Measurements from ENCODE around the gene NUP98.
A peak's percentile ranks its signal among the peaks of the same experiment; 100 is the strongest.
"Not testable (repeated sequence)": the region's sequence is repeated elsewhere in the genome, so short reads cannot be mapped to it uniquely, and the experiment has no call there.

The NUP98 gene

DNA sequence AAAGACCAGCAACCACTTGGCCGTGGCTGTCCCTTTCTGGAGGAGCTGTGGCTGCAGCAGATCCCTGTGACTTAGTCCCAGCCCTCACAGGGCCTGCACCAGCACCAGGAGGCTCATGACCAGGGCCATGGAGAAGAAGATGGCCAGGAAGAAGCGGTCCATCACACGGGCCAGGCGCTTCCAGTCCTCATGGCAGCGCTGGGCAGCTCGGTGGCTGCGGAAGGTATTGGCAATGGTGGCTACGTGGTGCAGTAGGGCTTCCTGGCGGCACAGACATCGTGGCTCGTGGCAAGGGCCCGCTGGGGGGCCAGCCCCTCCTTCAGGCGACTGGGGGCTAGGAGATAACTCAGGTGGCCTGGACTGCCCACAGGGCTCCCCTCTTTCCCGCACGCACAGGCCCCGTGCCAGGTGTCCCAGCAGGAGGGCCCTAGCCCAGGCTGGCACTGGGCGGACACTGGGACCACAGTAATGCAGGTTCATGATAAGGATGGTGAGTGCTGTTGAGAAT is 131.3 kb downstream of the NUP98 start:
- DNase-seq = no peak

DNA sequence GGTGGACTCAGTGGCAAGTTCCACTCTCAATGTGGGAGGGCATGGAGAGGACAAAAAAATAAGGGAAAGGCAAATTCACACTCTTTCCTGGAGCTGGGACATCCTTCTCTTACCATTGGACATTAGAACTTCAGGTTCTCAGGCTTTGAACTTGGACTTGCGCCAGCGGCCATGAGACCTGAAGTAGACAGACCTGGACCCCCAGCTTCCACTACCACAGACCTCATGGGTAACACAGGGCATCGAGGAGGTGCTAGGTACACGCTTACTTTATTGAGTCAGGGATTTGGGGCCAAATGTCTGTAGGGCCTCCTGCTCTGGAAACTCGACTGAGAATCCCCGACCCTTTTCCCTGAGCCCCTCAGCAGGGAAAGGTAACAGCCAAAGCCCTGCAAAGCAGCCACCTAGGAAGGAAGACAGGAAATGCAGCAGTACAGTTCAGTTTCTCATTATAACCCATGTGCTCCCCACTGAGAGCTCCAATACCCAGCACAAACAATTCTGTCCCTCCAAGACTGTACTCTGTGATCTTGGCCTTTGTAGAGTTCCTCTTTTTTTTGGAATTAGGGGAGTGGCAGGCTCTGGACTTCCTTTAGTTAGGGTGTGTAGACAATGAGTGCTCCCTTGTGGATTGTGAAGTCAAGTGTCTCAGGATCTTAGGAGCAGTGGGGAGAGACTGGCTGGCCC is 131.9 kb downstream of the NUP98 start:
- DNase-seq = no peak

- DNase-seq = no peak
Measured at GRCh38 chr11:3664032-3664630, 133.2 kb downstream of the NUP98 start.

GRCh38 chr11:3662856-3663255 is 134.5 kb downstream of the NUP98 start:
- DNase-seq = no peak

GRCh38 chr11:3660960-3661359 is 136.4 kb downstream of the NUP98 start:
- DNase-seq = no peak

GRCh38 chr11:3659595-3660515 is 137.5 kb downstream of the NUP98 start:
- no peak for DNase-seq

GRCh38 chr11:3658252-3658651 is 139.1 kb downstream of the NUP98 start:
- DNase-seq = no peak

DNA sequence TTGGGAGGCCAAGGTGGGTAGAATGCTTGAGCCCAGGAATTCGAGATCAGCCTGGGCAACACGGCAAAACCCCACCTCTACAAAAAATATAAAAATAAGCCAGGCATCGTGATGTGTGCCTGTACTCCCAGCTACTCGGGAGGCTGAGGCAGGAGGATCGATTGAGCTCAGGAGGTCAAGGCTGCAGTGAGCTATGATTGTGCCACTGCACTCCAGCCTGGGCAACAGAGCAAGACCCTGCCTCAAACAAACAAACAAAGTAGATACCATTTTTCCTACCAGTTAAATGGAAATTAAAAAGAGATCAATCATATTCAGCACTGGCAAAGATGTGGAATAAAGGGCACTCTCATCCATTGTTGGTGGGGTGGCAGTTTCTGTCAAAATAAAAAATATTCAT is 140.0 kb downstream of the NUP98 start:
- DNase-seq = not testable (repeated sequence)

DNA sequence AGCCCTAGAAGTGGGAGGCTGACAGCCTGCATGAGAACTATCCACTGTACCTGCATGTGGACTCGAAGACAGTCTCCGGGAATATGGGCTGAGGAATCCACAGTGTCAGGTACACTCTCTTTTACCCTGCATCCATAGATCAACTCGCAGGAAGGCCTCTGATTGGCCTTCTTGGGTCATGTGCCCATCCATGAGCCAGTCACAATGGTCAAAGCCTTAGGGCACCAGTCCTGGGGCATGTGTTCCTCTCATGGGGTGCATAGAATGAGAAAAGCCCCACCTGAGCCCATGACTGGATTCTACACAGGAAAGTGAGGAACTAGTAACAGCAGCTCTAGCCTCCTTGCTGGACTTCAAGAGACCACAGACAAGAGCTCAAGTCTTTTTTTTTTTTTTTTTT is 141.8 kb downstream of the NUP98 start:
- no peak for DNase-seq

GRCh38 chr11:3652514-3652913 is 144.8 kb downstream of the NUP98 start:
- not testable (repeated sequence) for DNase-seq

DNA sequence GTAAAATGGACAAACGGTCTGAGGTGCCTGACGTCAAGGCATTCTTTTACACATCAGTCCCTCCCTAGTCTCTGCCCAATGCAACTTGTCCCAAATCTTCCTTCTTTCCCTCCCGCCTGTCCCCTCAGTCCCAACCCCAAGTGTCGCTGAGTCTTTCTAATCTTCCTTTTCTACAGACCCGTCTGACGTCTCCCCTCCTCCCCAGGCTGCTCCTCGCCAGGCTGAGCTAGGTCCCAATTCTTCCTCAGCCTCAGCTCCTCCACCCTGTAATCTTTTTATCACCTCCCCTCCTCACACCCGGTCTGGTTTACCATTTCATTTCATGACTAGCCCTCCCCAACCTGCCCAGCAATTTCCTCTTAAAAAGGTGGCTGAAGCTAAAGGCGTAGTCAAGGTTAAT is 148.0 kb downstream of the NUP98 start:
- not testable (repeated sequence) for DNase-seq

GRCh38 chr11:3648843-3649242 is 148.5 kb downstream of the NUP98 start:
- not testable (repeated sequence) for DNase-seq

- DNase-seq = no peak
Measured at GRCh38 chr11:3645552-3645951, 151.8 kb downstream of the NUP98 start.

DNA sequence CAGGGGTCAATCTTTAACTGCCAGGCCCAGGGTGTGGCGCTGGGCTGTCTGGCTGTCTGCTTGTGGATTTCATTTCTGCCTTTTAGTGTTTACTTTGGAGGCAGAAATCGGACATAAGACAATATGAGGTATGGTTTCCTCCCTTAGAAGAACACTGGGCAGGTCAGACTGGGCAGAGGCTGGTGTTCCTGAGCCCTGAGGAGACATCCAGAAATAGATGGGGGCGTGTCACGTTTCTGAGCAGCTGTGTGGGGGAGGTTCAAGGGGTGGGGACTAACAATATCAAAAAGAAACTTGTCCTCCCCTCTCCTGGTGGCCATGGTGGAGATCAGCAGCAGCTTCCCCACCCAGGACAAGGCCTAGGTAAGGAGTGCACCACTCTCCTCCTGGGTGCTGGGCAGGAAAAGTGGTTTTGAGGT is 152.5 kb downstream of the NUP98 start, which contains the start of gene ART1:
Gene ART1 (plus strand): TSS at position 312 of the 419 bp plus-strand sequence. CDS start 14,086 bp downstream, outside the sequence.
- no peak for DNase-seq

DNA sequence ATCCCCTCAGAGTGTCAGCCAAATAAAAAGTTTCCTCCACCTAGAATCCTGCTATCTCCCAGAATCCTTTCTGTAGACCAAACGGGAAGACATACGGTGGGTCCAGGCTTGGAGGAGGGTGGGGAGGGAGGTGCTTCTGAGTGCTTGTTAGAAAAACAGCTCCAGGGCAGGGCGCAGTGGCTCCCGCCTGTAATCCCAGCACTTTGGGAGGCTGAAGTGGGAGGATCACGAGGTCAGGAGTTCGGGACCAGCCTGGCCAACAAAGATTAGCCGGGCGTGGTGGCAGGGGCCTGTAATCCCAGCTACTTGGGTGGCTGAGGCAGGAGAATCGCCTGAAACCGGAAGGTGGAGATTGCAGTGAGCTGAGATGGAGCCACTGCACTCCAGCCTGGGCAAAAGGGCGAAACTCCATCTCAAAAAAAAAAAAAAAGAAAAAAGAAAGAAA is 154.2 kb downstream of the NUP98 start:
- DNase-seq = not testable (repeated sequence)

GRCh38 chr11:3642071-3642951 is 155.0 kb downstream of the NUP98 start:
- peak; percentile 56 for DNase-seq

DNA sequence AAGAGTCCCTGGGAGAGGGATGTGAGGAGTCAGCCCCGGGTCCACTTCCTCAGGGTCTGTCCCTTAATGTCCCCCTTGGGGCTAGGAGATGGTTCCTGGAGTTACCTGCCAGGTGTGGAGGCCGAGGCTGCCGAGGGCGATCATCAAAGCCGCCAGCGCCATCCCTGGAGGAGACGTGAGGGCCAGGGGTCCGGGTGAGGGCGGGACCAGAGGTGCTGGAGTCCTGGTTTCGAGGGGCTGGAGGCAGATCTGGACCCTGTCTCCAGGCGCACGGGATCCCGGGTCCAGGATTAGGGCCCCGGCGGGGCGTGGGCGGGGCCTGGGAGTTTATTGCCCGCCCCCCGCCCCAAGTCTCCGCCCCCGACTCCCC is 155.7 kb downstream of the NUP98 start, which contains the start of gene ART5:
Gene ART5 (minus strand): TSS at position 292 of the 370 bp plus-strand sequence. CDS start 130 bp downstream, at position 162.
- DNase-seq = no peak

- DNase-seq = no peak
Measured at GRCh38 chr11:3641191-3641590, 156.2 kb downstream of the NUP98 start.

DNA sequence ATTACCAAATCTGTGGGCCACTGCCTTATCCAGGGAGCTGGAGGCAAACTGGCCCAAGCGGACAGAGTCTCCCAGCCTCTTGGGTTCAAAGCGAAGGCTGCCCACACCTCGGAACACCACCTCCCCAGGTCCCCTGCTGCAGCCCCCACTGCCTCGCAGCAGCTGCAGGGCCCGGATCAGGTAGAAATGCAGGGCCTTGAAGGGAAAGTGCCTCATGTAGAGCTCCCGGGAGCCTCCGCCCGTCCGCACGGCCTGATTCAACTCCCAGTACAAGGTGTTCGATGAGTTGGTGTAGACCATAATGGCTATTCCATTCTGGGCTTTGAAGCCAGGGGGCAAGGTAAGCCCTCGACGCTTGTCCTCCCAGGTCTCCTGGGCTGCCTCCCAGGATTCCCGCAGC is 157.5 kb downstream of the NUP98 start:
- DNase-seq = no peak

DNA sequence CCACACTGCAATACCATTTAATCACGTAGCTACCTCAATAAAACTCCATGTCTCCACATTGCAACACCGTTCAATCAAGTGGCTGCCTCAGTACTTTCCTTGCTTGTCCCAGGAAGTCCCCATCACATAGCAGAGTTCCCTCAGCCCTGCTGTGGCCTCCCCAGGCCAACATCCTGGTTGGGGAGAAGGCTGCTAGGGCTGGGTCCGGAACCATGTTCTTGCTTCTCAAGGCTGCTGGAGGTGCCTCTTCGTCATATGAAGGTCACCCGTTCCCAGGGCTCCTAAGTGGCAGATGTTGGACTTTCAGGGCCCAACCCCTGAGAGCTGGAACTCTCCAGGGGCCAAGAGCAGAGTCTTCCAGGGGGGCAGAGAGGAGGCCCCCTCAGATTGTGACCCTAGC is 158.8 kb downstream of the NUP98 start:
- DNase-seq = no peak

DNA sequence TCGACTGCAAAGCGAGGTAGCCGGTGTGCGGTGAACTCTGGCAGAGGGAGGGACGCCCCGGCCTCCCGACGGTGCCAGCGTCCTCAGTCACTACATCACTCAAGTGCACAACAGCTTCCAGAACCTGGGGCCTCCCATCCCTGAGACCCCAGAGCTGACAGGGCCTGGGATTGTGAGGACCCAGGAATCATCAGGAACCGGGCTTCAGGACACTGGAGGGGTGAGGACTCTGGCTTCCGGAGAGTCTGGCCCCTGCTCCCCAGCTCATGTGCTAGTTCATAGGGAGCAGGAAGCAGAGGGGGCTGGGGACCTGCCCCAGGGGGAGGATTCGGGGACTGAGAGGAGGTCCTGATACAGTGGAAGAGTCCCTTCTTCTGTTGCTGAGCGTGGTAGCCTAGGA is 160.2 kb downstream of the NUP98 start:
- DNase-seq = no peak
